GM19395 (cell line): ENCODE data around the gene TRPM7.
"Not testable (repeated sequence)": the region's sequence is repeated elsewhere in the genome, so short reads cannot be mapped to it uniquely, and the experiment has no call there.

Experiments used
- ATAC-seq: cut with Tn5 transposase; IDR thresholded peaks from one replicate; pipeline ENCODE4 v1.9.1; 2021; ENCODE audit warnings: mild to moderate bottlenecking, moderate library complexity; ENCODE audit not compliant: unreplicated experiment

TRPM7 gene

DNA sequence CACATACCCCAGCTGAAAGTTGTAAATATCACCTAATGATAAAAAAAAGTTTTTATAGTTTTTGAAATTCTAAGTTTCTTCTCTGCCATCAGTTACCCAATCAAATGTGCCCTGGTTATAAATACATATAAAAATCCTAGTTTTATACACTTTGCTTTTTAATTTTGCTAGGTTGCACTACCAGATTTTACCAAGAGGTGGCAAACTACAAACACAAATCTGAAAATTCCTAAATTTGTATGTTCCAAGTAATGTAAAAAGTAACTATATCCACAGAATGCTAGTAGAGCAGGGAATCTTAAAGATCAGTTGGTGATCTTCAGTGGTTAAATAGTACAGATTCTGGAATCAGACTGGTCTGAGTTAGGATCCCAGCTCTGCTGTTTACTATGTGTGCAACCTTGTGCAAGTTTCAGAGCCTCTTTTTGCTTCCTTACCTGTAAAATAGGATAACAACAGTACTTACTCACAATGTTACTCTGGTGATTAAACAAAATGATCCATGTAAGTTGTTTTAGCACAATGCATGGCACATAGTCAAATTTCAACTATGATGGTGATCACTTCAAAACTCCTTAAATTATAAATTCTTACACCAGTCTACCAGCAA is 11.0 kb downstream of the TRPM7 start:
- no peak for ATAC-seq

DNA sequence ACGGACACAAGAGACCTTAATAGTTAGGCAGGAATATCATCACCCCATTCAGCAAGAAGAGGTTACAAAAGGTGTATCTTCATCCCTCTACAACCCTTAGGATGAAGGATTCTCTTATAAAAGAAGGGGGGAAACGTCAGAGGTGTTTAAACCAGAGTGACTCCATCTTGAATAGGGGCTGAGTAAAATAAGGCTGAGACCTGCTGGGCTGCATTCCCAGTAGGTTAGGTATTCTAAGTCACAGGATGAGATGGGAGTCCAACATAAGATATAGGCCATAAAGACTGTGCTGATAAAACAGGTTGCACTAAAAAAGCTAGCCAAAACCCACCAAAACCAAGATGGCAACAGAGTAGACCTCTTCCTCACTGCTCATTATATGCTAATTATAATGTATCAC is 16.5 kb downstream of the TRPM7 start:
- ATAC-seq: no peak

DNA sequence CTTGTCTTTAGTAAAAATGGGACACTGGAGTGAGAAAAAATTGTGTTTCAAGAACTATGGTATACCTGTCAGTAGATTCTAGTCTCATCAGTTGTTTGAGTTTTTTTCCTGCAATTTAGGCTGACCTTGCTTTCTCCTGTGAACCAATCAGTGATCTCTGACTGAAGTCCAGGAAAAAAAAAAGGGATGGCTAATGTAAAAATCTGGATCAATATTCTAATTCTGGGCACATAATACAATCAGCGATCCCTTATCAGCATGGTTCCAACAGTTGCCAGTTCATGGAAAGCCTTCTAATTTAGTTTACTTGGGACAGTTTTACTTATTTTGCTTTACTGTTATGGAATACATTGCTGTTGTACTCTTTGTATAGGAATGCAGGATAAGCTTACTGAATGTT is 17.0 kb downstream of the TRPM7 start:
- no peak for ATAC-seq

DNA sequence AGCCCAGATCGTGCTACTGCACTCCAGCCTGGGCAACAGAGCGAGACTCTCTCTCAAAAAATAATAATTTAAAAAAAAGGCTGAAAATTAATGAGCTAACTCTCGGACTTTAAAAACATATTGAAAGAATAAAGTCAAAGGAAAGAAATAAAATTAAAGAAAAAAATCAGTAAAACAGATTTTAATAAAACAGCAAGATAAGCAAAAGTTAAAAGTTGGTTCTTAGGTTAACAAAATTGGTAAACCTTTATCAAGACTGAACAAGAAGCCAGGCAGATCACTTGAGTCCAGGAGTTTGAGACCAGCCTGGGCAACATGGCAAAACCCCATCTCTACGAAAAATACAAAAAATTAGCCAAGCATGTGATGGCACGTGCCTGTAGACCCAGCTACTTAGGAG is 20.7 kb downstream of the TRPM7 start:
- no peak for ATAC-seq

DNA sequence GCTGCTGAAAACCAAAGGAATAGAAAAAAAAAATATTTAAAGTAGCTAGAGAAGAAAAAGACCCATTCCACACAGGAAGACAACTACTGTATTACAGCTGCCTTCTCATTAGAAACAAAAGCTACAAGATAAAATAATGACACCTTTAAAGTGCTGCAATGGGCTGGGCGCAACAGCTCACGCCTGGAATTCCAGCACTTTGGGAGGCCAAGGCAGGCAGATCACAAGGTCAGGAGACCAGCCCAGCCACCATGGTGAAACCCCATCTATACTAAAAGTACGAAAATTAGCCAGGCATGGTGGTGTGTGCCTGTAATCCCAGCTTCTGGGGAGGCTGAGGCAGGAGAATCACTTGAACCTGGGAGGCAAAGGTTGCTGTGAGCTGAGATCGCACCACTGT is 31.0 kb downstream of the TRPM7 start:
- ATAC-seq: no peak

DNA sequence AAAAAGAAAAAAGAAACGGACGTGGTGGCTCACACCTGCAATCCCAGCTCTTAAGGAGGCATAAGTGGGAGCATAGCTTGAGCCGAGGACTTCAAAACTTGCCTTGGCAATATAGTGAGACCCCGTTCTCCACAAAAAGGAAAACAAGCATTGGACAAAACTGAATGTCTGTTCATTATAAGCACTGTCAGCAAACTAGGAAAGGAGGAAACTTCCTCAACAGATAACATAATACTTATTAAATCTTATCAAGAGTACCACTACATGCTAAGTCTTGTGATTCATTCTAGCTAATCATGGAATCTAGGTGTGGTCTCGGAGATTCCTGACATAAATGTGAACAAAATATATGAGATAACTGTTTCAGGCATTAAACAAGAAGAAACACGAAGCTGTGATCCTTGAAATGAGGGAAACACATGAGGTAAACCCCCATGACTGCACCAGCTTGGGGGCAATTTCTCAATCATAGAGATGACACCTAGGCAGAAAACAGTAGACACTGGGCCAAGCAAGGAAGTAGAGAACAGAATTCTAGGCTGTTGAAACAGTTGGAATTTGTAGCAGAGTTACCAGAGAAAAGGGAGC is 33.3 kb downstream of the TRPM7 start:
- no peak for ATAC-seq

DNA sequence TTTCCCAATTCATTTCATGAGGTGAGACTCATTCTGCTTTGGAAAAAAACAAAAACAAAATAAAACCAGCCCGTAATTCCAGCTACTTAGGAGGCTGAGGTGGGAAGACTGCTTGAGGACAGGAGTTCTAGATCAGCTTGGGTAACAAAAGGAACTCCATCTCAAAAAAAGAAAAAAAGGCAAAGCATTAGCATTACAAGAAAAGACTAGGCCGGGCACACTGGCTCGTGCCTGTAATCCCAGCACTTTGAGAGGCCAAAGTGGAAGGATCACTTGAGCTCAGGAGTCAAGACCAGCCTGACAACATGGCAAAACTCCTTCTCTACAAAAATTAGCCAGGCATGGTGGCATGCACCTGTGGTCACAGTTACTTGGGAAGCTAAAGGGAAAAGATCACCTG is 33.9 kb downstream of the TRPM7 start:
- no peak for ATAC-seq

DNA sequence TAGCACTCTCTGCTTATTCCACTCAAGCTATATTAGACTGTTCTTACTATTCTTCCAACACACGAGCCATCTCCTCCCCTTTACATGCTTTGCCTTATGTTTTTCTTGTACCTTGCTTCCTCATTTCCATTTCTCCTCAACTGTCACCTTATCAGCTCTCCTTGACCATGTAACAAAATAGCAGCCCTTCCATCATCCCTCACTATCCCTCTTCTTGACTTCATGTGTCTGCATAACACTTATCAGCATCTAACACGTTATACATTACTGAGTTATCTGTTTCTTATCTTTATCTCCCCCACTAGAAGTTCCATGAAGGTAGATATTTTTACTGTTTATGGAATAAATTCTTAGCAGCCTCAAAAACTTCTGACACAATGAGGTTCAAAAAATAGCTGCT is 45.3 kb downstream of the TRPM7 start:
- no peak for ATAC-seq

DNA sequence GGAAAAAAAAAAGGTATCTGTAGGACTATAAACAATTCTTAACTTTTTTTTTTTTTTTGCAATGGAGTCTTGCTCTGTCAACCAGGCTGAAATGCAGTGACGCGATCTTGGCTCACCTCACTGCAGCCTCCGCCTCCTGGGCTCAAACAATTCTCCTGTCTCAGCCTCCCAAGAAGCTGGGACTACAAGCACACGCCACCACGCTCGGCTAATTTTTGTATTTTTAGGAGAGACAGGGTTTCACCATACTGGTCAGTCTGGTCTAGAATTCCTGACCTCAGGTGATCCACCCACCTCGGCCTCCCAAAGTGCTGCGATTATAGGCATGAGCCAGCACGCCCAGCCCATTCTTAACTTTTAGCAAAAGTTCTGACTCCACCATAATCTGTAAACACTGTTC is 50.5 kb downstream of the TRPM7 start:
- no peak for ATAC-seq

DNA sequence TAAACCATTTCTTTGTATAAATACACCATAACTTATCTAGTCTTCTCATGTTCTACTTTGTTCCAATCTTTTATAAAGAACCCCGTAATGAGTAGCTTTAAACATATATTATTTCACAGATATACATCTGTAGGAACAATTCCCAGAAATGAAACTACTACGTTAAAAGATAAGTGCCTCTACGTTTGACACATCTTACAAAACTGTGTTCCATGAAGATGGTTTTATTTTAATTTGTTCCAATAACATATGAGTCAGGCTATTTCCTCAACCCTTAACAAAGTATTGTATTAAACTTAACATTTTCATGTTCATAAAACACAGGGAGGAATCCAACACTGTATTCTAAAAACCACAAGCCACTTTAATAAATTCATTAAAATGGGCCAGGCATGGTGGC is 52.9 kb downstream of the TRPM7 start:
- ATAC-seq: no peak

DNA sequence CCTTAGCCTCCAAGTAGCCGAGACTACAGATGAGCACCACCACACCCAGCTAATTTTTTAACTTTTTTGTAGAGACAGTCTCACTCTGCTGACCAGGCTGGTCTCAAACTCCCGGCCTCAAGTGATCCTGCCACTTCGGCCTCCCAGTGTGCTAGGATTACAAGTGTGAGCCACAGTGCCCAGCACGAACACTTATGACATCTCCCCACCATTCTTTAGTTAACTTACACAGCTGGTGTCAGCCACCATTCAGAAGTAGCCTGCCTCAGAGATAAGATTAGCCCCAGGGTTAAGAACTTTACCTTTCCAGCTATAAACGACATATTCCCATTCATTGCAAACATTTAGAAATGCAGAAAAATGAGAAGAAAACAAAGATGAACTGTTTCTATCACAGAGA is 58.2 kb downstream of the TRPM7 start:
- ATAC-seq: no peak

DNA sequence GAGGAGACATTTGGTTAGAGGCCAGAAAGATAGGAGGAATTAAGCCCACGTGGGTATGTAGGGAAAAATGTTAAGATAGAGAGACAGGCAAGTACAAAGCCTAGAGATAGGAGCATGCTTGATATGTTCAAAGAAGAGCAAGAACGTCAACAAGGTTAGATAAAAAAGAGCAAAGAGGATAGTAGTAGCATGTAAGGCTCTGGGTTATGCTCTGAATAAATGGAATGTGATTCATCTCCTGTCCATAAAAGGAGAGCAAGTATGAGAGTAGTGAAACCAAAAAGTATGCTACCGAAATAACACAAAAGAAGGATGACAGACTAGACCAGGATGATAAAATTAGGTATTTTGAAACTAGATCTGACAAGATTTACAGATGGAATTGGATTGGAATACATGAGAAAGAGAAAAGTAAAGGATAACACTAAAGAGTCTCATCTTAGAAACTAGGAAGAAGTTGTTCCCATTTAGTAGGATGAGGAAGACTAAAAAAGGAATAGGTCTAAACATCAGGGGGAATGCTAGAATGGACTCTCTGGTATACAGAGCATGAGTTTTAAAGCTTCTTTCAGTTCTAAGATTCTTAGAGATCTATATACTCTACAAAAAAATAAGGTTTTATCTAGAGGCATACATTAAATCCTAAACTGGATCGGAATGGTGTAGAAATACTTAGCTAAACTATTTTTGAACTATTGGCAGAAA is 59.1 kb downstream of the TRPM7 start:
- no peak for ATAC-seq

DNA sequence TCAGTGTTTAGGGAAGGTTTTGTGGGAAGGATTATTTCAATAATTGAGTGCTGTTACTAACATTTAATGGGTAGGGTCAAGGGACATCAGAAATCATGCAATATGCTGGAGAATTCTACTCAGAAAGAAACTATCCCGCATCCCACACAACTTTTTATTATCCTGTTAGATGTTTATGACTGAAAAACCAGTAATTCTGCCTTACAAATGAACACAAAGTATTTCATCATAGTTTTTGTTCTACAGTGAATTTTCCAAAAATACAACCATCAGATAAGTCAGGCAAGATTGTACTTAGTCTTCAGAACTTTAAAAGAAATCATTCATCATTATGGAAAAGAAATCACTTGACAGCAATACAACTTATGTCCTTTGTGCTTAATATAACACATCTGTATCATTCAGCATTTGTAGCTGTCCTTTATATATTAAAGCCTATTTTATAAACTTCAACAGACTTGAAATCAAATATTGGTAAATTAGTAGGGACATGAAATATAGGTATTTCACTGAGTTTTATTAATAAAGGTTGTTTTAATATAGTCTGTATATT is 61.9 kb downstream of the TRPM7 start:
- no peak for ATAC-seq

DNA sequence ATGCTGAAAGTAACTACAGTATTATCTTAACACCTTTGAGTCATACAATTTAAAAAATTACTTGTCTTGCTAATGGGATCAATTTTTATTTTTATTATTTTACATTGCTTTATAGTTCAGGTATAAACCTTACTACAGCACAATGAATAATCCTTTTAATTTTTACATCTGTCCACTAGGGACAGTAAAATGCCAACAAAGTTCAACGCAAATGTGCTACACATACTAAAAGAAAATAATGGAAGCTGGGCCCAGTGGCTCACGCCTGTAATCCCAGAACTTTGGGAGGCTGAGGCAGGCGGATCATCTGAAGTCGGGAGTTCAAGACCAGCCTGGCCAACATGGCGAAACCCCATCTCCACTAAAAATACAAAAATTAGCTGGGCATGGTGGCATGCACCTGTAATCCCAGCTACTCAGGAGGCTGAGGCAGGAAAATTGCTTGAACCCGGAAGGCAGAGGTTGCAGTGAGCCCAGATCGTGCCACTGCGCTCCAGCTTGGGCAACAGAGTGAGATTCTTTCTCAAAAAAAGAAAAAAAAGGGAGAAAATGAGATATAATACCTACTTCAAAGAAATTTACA is 64.1 kb downstream of the TRPM7 start:
- ATAC-seq: not testable (repeated sequence)

DNA sequence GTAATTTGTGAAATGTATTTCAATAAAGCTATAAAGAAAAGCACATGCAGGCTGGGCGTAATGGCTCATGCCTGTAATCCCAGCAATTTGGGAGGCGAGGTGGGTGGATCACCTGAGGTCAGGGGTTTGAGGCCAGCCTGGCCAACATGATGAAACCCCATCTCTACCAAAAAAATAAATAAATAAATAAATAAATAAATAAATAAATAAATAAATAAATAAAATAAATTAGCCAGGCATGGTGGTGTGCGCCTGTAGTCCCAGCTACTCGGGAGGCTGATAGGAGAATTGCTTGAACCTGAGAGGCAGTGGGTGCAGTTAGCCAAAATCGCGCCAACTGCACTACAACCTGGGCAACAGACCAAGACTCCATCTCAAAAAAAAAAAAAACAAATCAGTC is 69.6 kb downstream of the TRPM7 start:
- not testable (repeated sequence) for ATAC-seq

DNA sequence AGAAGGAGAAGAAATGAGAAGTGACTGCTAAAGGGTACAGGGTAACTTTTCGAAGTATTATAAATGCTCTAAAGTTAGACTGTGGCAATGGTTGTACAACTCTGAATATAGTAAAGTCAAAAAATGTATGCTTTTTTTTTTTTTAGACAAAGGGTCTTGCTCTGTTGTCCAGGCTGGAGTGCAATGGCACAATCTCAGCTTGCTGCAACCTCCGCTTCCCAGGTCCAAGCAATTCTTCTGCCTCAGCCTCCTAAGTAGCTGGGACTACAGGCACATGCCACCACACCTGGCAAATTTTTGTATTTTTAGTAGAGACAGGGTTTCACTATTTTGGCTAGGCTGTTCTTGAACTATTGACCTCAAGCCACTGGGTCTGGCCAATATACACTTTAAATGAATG is 70.0 kb downstream of the TRPM7 start:
- ATAC-seq: not testable (repeated sequence)

DNA sequence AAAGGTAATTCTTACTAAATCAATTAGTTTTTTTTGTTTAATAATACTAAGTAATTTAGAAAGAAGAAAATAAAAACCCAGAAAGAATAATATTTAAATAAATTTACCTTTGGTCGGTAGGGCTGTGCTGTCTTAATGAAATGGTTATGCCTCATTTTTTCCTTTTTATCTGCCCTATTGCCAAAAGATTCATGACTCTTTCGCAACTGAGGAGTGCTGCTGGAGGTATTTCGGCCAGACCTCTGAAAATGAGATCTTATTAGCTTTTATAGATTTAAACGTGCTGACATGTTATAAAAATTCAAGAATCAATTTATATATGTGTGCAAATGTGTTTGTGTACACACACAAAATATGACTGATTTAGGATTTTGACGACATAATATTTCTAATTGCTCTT is 73.0 kb downstream of the TRPM7 start:
- ATAC-seq: no peak

DNA sequence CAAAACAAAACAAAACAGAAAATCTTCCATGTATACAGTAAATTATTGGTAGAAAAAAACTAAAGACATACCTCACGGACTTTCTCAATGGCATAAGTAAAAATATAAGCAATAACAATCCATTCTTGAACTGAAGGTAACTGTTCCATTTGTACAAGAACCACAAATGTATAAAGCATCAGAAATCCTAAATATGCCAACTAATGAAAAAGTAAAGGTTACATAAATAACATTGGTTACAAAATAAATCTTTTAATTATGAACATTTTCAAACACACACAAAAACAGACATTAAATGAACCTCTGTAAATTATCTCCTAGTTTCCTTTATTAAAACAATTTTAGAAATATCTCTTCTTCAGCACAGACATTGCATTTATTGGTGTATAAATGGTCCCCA is 79.5 kb downstream of the TRPM7 start:
- no peak for ATAC-seq

DNA sequence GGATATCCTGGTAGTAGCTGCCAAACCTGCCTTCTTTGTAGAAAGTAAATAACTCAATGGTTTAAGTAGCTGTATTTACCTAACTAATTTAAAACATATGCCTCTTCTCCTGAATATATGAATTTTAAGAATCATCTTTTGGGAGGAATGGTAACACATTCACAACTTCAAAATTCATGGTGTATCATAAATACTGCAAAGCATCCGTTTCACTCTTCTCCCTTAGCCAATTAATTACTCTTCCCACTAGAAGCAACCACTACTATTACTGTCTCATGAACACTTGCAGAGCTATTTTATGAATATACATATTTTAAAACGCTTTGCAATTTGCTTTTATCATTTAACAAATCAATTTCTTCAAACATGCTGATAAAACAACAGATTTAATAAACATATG is 81.1 kb downstream of the TRPM7 start:
- ATAC-seq: no peak

DNA sequence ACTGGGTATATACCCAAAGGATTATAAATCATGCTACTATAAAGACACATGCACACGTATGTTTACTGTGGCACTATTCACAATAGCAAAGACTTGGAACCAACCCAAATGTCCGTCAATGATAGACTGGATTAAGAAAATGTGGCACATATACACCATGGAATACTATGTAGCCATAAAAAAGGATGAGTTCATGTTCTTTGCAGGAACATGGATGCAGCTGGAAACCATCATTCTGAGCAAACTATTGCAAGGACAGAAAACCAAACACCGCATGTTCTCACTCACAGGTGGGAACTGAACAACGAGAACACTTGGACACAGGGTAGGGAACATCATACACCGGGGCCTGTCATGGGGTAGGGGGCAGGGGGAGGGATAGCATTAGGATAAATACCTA is 84.6 kb downstream of the TRPM7 start:
- not testable (repeated sequence) for ATAC-seq

DNA sequence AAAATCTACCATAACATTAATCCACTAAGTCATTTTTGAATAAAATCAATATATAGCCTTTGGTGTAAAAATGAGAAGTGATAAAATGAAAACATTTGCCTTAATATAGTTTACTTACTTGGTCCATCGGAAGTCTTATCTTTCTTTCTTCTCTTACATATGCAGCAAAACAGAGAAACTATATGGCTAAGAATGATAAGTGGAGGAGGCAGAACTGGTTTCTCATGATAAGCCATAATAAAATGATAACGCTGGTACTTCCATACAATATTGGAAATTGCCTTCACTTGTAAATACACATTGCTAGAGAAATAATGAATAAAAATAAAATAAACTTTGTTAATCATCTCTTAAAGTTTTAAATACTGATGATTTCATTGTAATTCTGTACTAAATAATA is 92.3 kb downstream of the TRPM7 start:
- no peak for ATAC-seq

DNA sequence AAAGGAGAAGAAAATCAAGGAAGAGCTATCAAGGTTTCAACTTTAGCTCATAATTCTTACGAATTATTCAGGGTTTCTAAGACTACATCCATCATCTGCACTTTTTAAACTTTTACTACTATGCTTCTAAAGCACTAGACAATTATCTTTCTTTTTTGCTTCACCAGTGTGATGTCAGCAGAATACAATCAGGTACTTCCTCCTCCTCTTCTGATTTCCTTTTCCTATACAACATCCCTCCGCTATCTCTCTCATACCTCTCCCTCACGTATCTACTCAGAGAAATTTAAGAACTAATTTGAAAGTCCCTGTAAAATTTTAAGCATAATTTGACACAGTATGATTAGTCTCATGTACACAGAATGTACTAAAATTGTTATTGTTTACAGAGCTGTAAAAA is 92.8 kb downstream of the TRPM7 start:
- ATAC-seq: no peak
